Mesendoderm (in vitro differentiated cells): ENCODE data around the gene NUPR2.
"Not testable (repeated sequence)": the region's sequence is repeated elsewhere in the genome, so short reads cannot be mapped to it uniquely, and the experiment has no call there.

Experiments
- DNase-seq: peaks from one replicate; pipeline ENCODE4 v3.0.0; 2013
- H2AK5ac ChIP-seq: 2 replicates; pipeline ENCODE4 v1.6.1; 2013; ENCODE audit warnings: low read length, inconsistent platforms
- H2BK120ac ChIP-seq: 2 replicates; pipeline ENCODE4 v1.6.1; 2013; ENCODE audit warnings: low read depth, mild to moderate bottlenecking, low read length, moderate library complexity, mixed read lengths
- H2BK15ac ChIP-seq: replicated peaks from 2 replicates; pipeline ENCODE4 v1.6.1; 2013; ENCODE audit warnings: low read depth, mild to moderate bottlenecking, moderate library complexity
- H2BK5ac ChIP-seq: 2 replicates; pipeline ENCODE4 v1.6.1; 2013; ENCODE audit warnings: low read length, inconsistent platforms
- H3K18ac ChIP-seq: 2 replicates; pipeline ENCODE4 v1.6.1; 2013; ENCODE audit warnings: mild to moderate bottlenecking, low read length, mixed read lengths
- H3K23ac ChIP-seq: one replicate; pipeline ENCODE4 v1.6.1; 2013; ENCODE audit warnings: low read length
- H3K27ac ChIP-seq: 2 replicates; pipeline ENCODE4 v1.5.1; 2013; ENCODE audit warnings: low read depth, mild to moderate bottlenecking, inconsistent platforms, low read length, moderate library complexity
- H3K27me3 ChIP-seq: 2 replicates; pipeline ENCODE4 v1.6.1; 2013; ENCODE audit warnings: low read length, control low read depth, mild to moderate bottlenecking, inconsistent platforms; ENCODE audit not compliant: insufficient read depth, poor library complexity
- H3K36me3 ChIP-seq: 2 replicates; pipeline ENCODE4 v1.6.1; 2013; ENCODE audit warnings: low read length, inconsistent platforms; ENCODE audit not compliant: control insufficient read depth, insufficient read depth
- H3K4ac ChIP-seq: one replicate; pipeline ENCODE4 v1.6.1; 2013; ENCODE audit warnings: low read depth, mild to moderate bottlenecking, low read length, moderate library complexity
- H3K4me1 ChIP-seq: 2 replicates; pipeline ENCODE4 v1.6.1; 2013; ENCODE audit warnings: low read depth, low read length, inconsistent platforms; ENCODE audit not compliant: control insufficient read depth
- H3K4me2 ChIP-seq: 2 replicates; pipeline ENCODE4 v1.6.1; 2013; ENCODE audit warnings: low read length
- H3K4me3 ChIP-seq: 2 replicates; pipeline ENCODE4 v1.5.1; 2013; ENCODE audit warnings: mild to moderate bottlenecking, low read length
- H3K56ac ChIP-seq: one replicate; pipeline ENCODE4 v1.6.1; 2013; ENCODE audit warnings: low read length
- H3K79me1 ChIP-seq: 2 replicates; pipeline ENCODE4 v1.6.1; 2013; ENCODE audit warnings: low read length, inconsistent platforms
- H3K79me2 ChIP-seq: 2 replicates; pipeline ENCODE4 v1.6.1; 2013; ENCODE audit warnings: mild to moderate bottlenecking, low read length; ENCODE audit not compliant: control insufficient read depth, insufficient read depth
- H3K9ac ChIP-seq: 2 replicates; pipeline ENCODE4 v1.6.1; 2013; ENCODE audit warnings: low read length, inconsistent platforms
- H4K5ac ChIP-seq: one replicate; pipeline ENCODE4 v1.6.1; 2013; ENCODE audit warnings: low read length
- H4K8ac ChIP-seq: one replicate; pipeline ENCODE4 v1.6.1; 2013; ENCODE audit warnings: low read depth, mild to moderate bottlenecking, control low read depth, low read length, moderate library complexity
- WGBS: extraction: QIAGEN DNeasy Blood & Tissue Kit; methylation state at CpG from one replicate; pipeline ENCODE4 v1.1.7; 2013; ENCODE audit warnings: low lambda C conversion rate, missing lambda C conversion rate; ENCODE audit not compliant: insufficient coverage; ENCODE audit errors: extremely low coverage; 5-methylcytosine and 5-hydroxymethylcytosine counted together

The NUPR2 gene

DNA sequence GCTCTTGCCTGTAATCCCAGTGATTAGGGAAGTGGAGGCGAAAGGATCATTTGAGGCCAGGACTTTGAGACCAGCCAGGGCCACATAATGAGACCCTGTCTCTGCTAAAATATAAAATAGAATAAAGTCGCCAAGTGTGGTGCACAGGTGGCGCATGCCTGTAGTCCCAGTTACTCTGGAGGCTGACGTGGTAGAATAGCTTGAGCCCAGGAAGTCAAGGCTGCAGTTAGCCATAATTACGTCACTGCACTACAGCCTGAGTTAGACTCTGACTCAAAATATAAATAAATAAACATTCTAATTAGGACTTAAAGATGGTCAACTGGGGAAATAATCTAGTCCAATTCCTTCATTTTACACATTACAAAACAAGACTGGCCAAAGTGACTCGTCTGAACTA lies 10.7 kb downstream of the NUPR2 start:
- Histone ChIP-seq H3K18ac (no peak overlapping the region), H3K79me1 (peaks cover 3% of the 10 kb centered on the region), H3K27me3 (no peaks in the 10 kb centered on the region), H3K4me1 (peaks cover 1% of the 10 kb centered on the region), H3K4ac (no peak overlapping the region), H2BK15ac (no peak overlapping the region), H3K23ac (no peak overlapping the region), H3K36me3 (peaks cover 7% of the 10 kb centered on the region), H3K9ac (peak overlapping the region; percentile 96), H3K4me2 (peak overlapping the region; percentile 70), H2BK120ac (no peak overlapping the region), H3K56ac (peak overlapping the region; percentile 91), H2AK5ac (no peak overlapping the region), H3K79me2 (peaks cover 14% of the 10 kb centered on the region), H4K8ac (no peak overlapping the region), H3K4me3 (peak overlapping the region; percentile 99), H3K27ac (no peak overlapping the region), H2BK5ac (no peak overlapping the region), H4K5ac (no peak overlapping the region)
- peak; percentile 31 for DNase-seq
- no CpG with 5 or more reads among the region's 6 CpGs for WGBS

DNA sequence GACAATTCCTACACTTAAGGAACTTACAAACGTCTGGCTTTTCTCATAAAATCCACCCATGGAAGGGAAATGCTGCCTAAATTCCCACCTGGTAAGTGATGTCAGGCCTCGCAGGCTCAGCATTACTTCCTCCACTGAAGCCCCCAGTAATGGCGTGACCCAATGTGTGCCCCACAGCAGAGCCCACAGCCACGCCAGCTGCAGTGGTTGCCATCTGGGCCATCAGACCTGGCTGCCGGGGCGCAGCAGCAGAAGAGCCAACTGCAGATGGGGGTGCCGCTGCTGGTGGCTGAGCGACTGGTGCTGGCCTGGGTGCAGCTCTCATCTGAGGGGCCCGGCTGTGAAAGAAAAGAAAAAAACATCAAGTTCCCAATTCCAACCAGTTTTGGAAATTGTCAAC lies 12.1 kb downstream of the NUPR2 start:
- H2BK5ac ChIP-seq, H3K27ac ChIP-seq, H3K4me3 ChIP-seq, H4K8ac ChIP-seq, H3K4ac ChIP-seq, H3K4me1 ChIP-seq, H2AK5ac ChIP-seq, H3K79me1 ChIP-seq, H2BK120ac ChIP-seq, H3K56ac ChIP-seq, H3K4me2 ChIP-seq, H4K5ac ChIP-seq, H3K18ac ChIP-seq, H3K9ac ChIP-seq, H3K23ac ChIP-seq, H2BK15ac ChIP-seq, H3K27me3 ChIP-seq, H3K36me3 ChIP-seq, DNase-seq: not testable (repeated sequence)
- WGBS: no CpG with 5 or more reads among the region's 9 CpGs
- peaks cover 14% of the 10 kb centered on the region for H3K79me2 ChIP-seq

DNA sequence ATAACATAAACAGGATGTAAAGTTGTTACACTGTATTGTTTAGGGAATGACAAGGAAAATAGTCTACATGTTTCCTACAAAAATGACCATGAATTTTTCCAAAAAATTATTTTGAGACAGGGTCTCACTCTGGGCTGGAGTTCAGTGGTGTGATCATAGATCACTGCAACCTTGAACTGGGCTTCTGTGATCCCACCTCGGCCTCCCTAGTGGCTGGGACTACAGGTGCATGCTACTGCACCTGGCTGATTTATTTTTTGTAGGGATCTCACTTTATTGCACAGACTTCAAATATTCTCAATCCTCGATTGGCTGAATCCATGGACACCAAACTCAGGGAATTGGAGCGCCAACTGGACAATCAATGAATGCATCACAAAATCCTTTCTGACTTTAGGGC lies 16.6 kb downstream of the NUPR2 start:
- no peaks in the 10 kb centered on the region for H3K27me3 ChIP-seq
- no peak overlapping the region for H2BK5ac ChIP-seq
- H2AK5ac ChIP-seq: no peak overlapping the region
- H3K4me3 ChIP-seq: no peak overlapping the region
- H3K36me3 ChIP-seq: peaks cover 8% of the 10 kb centered on the region
- no peak overlapping the region for H2BK15ac ChIP-seq
- H3K9ac ChIP-seq: no peak overlapping the region
- no CpG with 5 or more reads among the region's 3 CpGs for WGBS
- H4K5ac ChIP-seq: no peak overlapping the region
- H3K79me2 ChIP-seq: peaks cover under 1% of the 10 kb centered on the region
- peaks cover 3% of the 10 kb centered on the region for H3K79me1 ChIP-seq
- H4K8ac ChIP-seq: no peak overlapping the region
- no peak overlapping the region for H3K23ac ChIP-seq
- H3K56ac ChIP-seq: no peak overlapping the region
- H3K18ac ChIP-seq: no peak overlapping the region
- H3K4me1 ChIP-seq: no peaks in the 10 kb centered on the region
- no peak overlapping the region for H3K27ac ChIP-seq
- no peak overlapping the region for H3K4me2 ChIP-seq
- no peak for DNase-seq
- no peak overlapping the region for H3K4ac ChIP-seq
- no peak overlapping the region for H2BK120ac ChIP-seq

DNA sequence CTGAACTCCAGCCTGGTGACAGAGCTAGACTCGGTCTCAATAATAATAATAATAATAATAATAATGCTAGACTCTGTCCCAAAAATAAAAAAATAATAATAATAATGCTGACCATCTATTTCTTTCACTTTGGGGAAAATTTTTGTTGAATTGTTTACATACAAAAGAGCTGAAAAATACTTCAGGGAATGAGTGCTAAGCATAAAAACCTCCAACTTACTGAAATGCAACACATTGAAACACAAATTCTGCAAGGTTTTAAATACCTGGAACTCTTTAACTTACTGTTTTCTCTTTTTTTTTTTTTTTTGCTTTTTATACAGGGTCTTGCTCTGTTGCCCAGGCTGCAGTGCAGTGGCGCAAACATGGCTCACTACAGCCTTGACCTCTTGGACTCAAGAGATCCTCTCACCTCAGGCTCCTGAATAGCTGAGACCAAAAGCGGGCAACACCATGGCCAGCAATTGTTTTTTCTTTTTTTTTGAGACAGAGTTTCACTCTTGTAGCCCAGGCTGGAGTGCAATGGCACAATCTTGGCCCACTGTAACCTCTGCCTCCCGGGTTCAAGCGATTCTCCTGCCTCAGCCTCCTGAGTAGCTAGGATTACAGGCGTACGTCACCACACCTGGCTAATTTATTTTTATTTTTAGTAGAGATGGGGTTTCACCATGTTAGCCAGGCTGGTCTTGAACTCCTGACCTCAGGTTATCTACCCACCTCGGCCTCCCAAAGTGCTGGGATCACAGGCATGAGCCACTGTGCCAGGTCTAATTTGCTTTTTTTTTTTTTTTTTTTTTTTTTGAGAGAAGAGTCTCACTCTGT lies 17.8 kb downstream of the NUPR2 start:
- not testable (repeated sequence) for H3K4me3 ChIP-seq, H3K9ac ChIP-seq, H2AK5ac ChIP-seq, H3K27me3 ChIP-seq, H4K5ac ChIP-seq, H3K56ac ChIP-seq, H3K36me3 ChIP-seq, H2BK120ac ChIP-seq, H3K4me1 ChIP-seq, H3K23ac ChIP-seq, H4K8ac ChIP-seq, H2BK5ac ChIP-seq, H3K79me2 ChIP-seq, H3K4ac ChIP-seq, H3K79me1 ChIP-seq, H3K4me2 ChIP-seq, H2BK15ac ChIP-seq, H3K27ac ChIP-seq, DNase-seq, H3K18ac ChIP-seq
- WGBS: no CpG with 5 or more reads among the region's 8 CpGs

DNA sequence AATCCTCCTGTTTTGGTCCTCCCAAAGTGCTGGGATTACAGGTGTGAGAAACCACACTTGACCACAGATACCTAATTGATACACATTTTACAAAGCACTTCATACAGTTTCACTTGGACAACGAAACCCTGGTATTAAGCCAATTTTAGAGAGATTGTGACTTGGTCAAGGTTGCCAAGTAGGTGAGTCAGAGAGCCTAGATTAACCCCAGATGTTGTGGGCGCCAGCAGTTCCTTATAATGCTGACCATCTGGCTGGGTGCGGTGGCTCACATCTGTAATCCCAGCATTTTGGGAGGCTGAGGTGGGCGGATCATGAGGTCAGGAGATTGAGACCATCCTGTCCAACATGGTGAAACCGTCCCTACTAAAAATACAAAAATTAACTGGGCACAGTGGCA lies 18.5 kb downstream of the NUPR2 start:
- H2BK120ac ChIP-seq: no peak overlapping the region
- H3K79me2 ChIP-seq: no peaks in the 10 kb centered on the region
- H3K23ac ChIP-seq: no peak overlapping the region
- no peak overlapping the region for H2BK15ac ChIP-seq
- peaks cover 2% of the 10 kb centered on the region for H3K36me3 ChIP-seq
- H2BK5ac ChIP-seq: no peak overlapping the region
- no peak overlapping the region for H3K56ac ChIP-seq
- H3K27me3 ChIP-seq: no peaks in the 10 kb centered on the region
- DNase-seq: no peak
- H3K79me1 ChIP-seq: no peaks in the 10 kb centered on the region
- H3K4ac ChIP-seq: no peak overlapping the region
- no peak overlapping the region for H3K4me2 ChIP-seq
- H2AK5ac ChIP-seq: no peak overlapping the region
- H3K4me1 ChIP-seq: no peaks in the 10 kb centered on the region
- no peak overlapping the region for H3K4me3 ChIP-seq
- H4K5ac ChIP-seq: no peak overlapping the region
- H3K27ac ChIP-seq: no peak overlapping the region
- no peak overlapping the region for H3K9ac ChIP-seq
- no peak overlapping the region for H3K18ac ChIP-seq
- no peak overlapping the region for H4K8ac ChIP-seq
- no CpG with 5 or more reads among the region's 5 CpGs for WGBS
